ENCODE results near the gene PLPP7. TPM values are rescaled to one million over a fixed set of nuclear protein-coding genes. Genes with fewer than 3 reads are reported as not detected.

Gene PLPP7
- total RNA-seq, 1 donor from 2014 or later = 0.20 TPM

GRCh38 chr9:131348631-131349521 lies 59.4 kb downstream of the PLPP7 start:
- Histone ChIP-seq H3K36me3 (ENCODE audit: insufficient read depth, low read length) (no peaks in the 10 kb centered on the region), H3K27ac (ENCODE audit: low read depth, low read length) (no peak overlapping the region), H3K9me3 (ENCODE audit: insufficient read depth, low read depth, low read length) (no peaks in the 10 kb centered on the region), H3K4me2 (ENCODE audit: low read length) (no peak overlapping the region), H3K27me3 (ENCODE audit: insufficient read depth, low read length) (no peaks in the 10 kb centered on the region), H4K20me1 (ENCODE audit: insufficient read depth, low read length) (no peaks in the 10 kb centered on the region), H3K79me2 (ENCODE audit: insufficient read depth, low read length) (no peaks in the 10 kb centered on the region), H3K4me3 (ENCODE audit: insufficient read depth, low read depth, low read length) (no peak overlapping the region), H3K4me1 (ENCODE audit: insufficient read depth, low read length) (peaks cover 3% of the 10 kb centered on the region), H3K9ac (ENCODE audit: low read length) (no peak overlapping the region), H2AFZ (ENCODE audit: low read depth, low read length) (no peak overlapping the region)
- Mint-ChIP-seq H3K4me1 (ENCODE audit: low read depth, unreplicated experiment) (no peaks in the 10 kb centered on the region), H3K27ac (ENCODE audit: unreplicated experiment) (no peak overlapping the region), H3K27me3 (ENCODE audit: low read depth, unreplicated experiment) (peaks cover 9% of the 10 kb centered on the region), H3K9me3 (ENCODE audit: unreplicated experiment) (peaks cover 4% of the 10 kb centered on the region), H3K36me3 (ENCODE audit: low read depth, unreplicated experiment) (no peaks in the 10 kb centered on the region), H3K4me3 (ENCODE audit: unreplicated experiment) (no peak overlapping the region)
- no peak for DNase-seq (ENCODE audit: low read depth)
- no peak for TF ChIP-seq EZH2 (IDR thresholded peaks at IDR 0.05; ENCODE audit: insufficient read depth, low read length)
- no peak for TF ChIP-seq CTCF (IDR thresholded peaks at IDR 0.05; ENCODE audit: insufficient read depth, low read depth, low read length)
- FAIRE-seq = no peak

GRCh38 chr9:131349522-131349880 lies 60.0 kb downstream of the PLPP7 start:
- Mint-ChIP-seq H3K4me1 (ENCODE audit: low read depth, unreplicated experiment) (no peaks in the 10 kb centered on the region), H3K27ac (ENCODE audit: unreplicated experiment) (no peak overlapping the region), H3K36me3 (ENCODE audit: low read depth, unreplicated experiment) (no peaks in the 10 kb centered on the region), H3K4me3 (ENCODE audit: unreplicated experiment) (no peak overlapping the region), H3K27me3 (ENCODE audit: low read depth, unreplicated experiment) (peaks cover 6% of the 10 kb centered on the region), H3K9me3 (ENCODE audit: unreplicated experiment) (peaks cover 2% of the 10 kb centered on the region)
- Histone ChIP-seq H3K9ac (ENCODE audit: low read length) (peak overlapping the region; percentile 57), H3K36me3 (ENCODE audit: insufficient read depth, low read length) (no peaks in the 10 kb centered on the region), H2AFZ (ENCODE audit: low read depth, low read length) (peak overlapping the region; percentile 98), H3K79me2 (ENCODE audit: insufficient read depth, low read length) (no peaks in the 10 kb centered on the region), H3K27ac (ENCODE audit: low read depth, low read length) (no peak overlapping the region), H3K27me3 (ENCODE audit: insufficient read depth, low read length) (no peaks in the 10 kb centered on the region), H3K4me3 (ENCODE audit: insufficient read depth, low read depth, low read length) (peak overlapping the region; percentile 46), H3K4me2 (ENCODE audit: low read length) (peak overlapping the region; percentile 96), H3K4me1 (ENCODE audit: insufficient read depth, low read length) (peaks cover 3% of the 10 kb centered on the region), H4K20me1 (ENCODE audit: insufficient read depth, low read length) (no peaks in the 10 kb centered on the region), H3K9me3 (ENCODE audit: insufficient read depth, low read depth, low read length) (no peaks in the 10 kb centered on the region)
- no peak for DNase-seq (ENCODE audit: low read depth)
- no peak for TF ChIP-seq EZH2 (IDR thresholded peaks at IDR 0.05; ENCODE audit: insufficient read depth, low read length)
- no peak for TF ChIP-seq CTCF (IDR thresholded peaks at IDR 0.05; ENCODE audit: insufficient read depth, low read depth, low read length)
- no peak for FAIRE-seq

All from astrocyte (in vitro differentiated cells and primary cell).